Neural cell (in vitro differentiated cells): ENCODE data around the gene NKX2-2. TPM values are rescaled to one million over a fixed set of nuclear protein-coding genes. Genes with fewer than 3 reads are reported as not detected.
"Not testable (repeated sequence)": the region's sequence is repeated elsewhere in the genome, so short reads cannot be mapped to it uniquely, and the experiment has no call there.

ENCODE experiments used
- H2AFZ ChIP-seq: fragments of 200-600, 300-800 bp; sonication (generic), shearing (Covaris generic); 2 replicates; pipeline ENCODE4 v1.6.0; 2014; ENCODE audit warnings: low read depth, mild to moderate bottlenecking, antibody characterized with exemption, low read length, moderate library complexity
- H3F3A ChIP-seq: fragments of 200-600 bp; shearing (Covaris generic); 2 replicates; pipeline ENCODE4 v1.6.1; 2016; ENCODE audit warnings: mild to moderate bottlenecking, moderate library complexity, mixed read lengths, antibody characterized with exemption, low read length; ENCODE audit not compliant: insufficient read depth, poor library complexity, severe bottlenecking
- H3K27ac ChIP-seq: fragments of 200-600, 300-800 bp; sonication (generic), shearing (Covaris generic); 2 replicates; pipeline ENCODE4 v1.5.1; 2014; ENCODE audit warnings: mild to moderate bottlenecking, low read length, moderate library complexity
- H3K27me3 ChIP-seq: fragments of 300-800, 200-600 bp; sonication (generic), shearing (Covaris generic); 2 replicates; pipeline ENCODE4 v1.6.0; 2014; ENCODE audit warnings: mild to moderate bottlenecking, low read depth, low read length, moderate library complexity; ENCODE audit not compliant: insufficient read depth
- H3K36me3 ChIP-seq: fragments of 300-800, 200-600 bp; sonication (generic), shearing (Covaris generic); 2 replicates; pipeline ENCODE4 v1.5.1; 2014; ENCODE audit warnings: mild to moderate bottlenecking, antibody characterized with exemption, low read length, moderate library complexity; ENCODE audit not compliant: insufficient read depth
- H3K4me2 ChIP-seq: fragments of 300-800, 200-600 bp; sonication (generic), shearing (Covaris generic); 2 replicates; pipeline ENCODE4 v1.6.0; 2014; ENCODE audit warnings: mild to moderate bottlenecking, low read length
- H3K4me3 ChIP-seq: fragments of 300-800, 200-600 bp; sonication (generic), shearing (Covaris generic); 2 replicates; pipeline ENCODE4 v1.5.1; 2014; ENCODE audit warnings: mild to moderate bottlenecking, low read length, moderate library complexity
- H3K79me2 ChIP-seq: fragments of 200-600 bp; shearing (Covaris generic); replicated peaks from 2 replicates; pipeline ENCODE4 v1.6.0; 2014; ENCODE audit warnings: mild to moderate bottlenecking, low read length, moderate library complexity; ENCODE audit not compliant: insufficient read depth
- H3K9ac ChIP-seq: fragments of 300-800, 200-600 bp; sonication (generic), shearing (Covaris generic); 2 replicates; pipeline ENCODE4 v1.6.1; 2016; ENCODE audit warnings: mild to moderate bottlenecking, low read length, mixed read lengths
- H3K9me2 ChIP-seq: fragments of 200-600 bp; shearing (Covaris generic); 2 replicates; pipeline ENCODE4 v1.6.1; 2016; ENCODE audit warnings: mild to moderate bottlenecking, low read length, mixed read lengths; ENCODE audit not compliant: insufficient read depth
- H3K9me3 ChIP-seq: fragments of 200-600, 300-800 bp; sonication (generic), shearing (Covaris generic); 2 replicates; pipeline ENCODE4 v1.6.1; 2016; ENCODE audit warnings: mild to moderate bottlenecking, mixed run types, low read length, moderate library complexity, mixed read lengths
- H4K20me1 ChIP-seq: fragments of 200-600 bp; shearing (Covaris generic); 2 replicates; pipeline ENCODE4 v1.6.1; 2016; ENCODE audit warnings: mild to moderate bottlenecking, mixed run types; ENCODE audit not compliant: insufficient read depth
- EP300 ChIP-seq: fragments of 450-650 bp; conservative IDR thresholded peaks from 2 replicates; pipeline ENCODE4 v1.6.1; 2014; ENCODE audit warnings: antibody characterized with exemption, mild to moderate bottlenecking, moderate library complexity; ENCODE audit not compliant: poor library complexity, severe bottlenecking
- EZH2 ChIP-seq: fragments of 200-600, 300-800 bp; shearing (Covaris generic), sonication (generic); IDR thresholded peaks from 2 replicates; pipeline ENCODE4 v1.6.1; 2014; ENCODE audit warnings: antibody characterized with exemption, low read length, borderline replicate concordance, mild to moderate bottlenecking; ENCODE audit not compliant: insufficient read depth, poor library complexity, severe bottlenecking
- MXI1 ChIP-seq: fragments of 450-650 bp; conservative IDR thresholded peaks from 2 replicates; pipeline ENCODE4 v1.6.1; 2014; ENCODE audit warnings: antibody characterized with exemption, mild to moderate bottlenecking; ENCODE audit not compliant: poor library complexity, severe bottlenecking
- POLR2AphosphoS5 ChIP-seq: IDR thresholded peaks from 2 replicates; pipeline ENCODE4 v1.6.1; 2012
- RAD21 ChIP-seq: fragments of 450-650 bp; conservative IDR thresholded peaks from 2 replicates; pipeline ENCODE4 v1.6.1; 2014; ENCODE audit warnings: antibody characterized with exemption, mild to moderate bottlenecking, moderate library complexity
- SMC3 ChIP-seq: fragments of 450-650 bp; conservative IDR thresholded peaks from 2 replicates; pipeline ENCODE4 v1.6.1; 2014; ENCODE audit warnings: antibody characterized with exemption, mild to moderate bottlenecking, moderate library complexity; ENCODE audit not compliant: poor library complexity
- TAF1 ChIP-seq: IDR thresholded peaks from 2 replicates; pipeline ENCODE4 v1.6.1; 2012; ENCODE audit warnings: low read depth
- polyA plus RNA-seq: library from polyadenylated mRNA; depleted of rRNA; stranded (reverse); fragments of >200 nt; gene quantifications from 2 replicates; pipeline ENCODE4 v1.2.3, GENCODE V29; 2014
- TF ChIP-seq, protein P1 (sequence below): fragments of 450-650 bp; IDR thresholded peaks from 2 replicates; pipeline ENCODE4 v1.5.1; 2014; ENCODE audit warnings: antibody characterized with exemption, mild to moderate bottlenecking, moderate library complexity; ENCODE audit not compliant: poor library complexity, severe bottlenecking
- TF ChIP-seq, protein P2 (sequence below): IDR thresholded peaks from 2 replicates; pipeline ENCODE4 v1.6.1; 2012; ENCODE audit warnings: borderline replicate concordance

The NKX2-2 gene
- polyA plus RNA-seq, 1 donor from 2014 or later, result not detected

DNA sequence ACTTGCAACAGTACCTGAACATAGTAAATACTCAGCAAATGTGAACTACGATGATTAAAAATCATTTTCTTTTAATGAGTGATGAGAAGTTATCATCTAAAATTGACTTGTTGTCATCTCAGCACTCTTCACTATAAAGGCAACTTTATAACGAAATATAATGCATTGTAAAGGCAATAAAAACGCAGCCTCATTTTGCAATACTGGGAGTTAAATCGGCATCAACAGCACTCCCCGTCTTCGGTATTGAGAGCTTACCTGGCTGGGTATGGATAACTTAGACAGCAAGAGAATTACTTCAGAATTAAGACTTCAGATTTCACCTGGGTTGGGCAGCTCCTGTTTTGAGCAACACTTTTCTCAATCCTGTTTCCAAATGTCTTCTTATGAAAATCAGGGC lies 20.8 kb downstream of the NKX2-2 start:
- H2AFZ ChIP-seq, result no peak overlapping the region

DNA sequence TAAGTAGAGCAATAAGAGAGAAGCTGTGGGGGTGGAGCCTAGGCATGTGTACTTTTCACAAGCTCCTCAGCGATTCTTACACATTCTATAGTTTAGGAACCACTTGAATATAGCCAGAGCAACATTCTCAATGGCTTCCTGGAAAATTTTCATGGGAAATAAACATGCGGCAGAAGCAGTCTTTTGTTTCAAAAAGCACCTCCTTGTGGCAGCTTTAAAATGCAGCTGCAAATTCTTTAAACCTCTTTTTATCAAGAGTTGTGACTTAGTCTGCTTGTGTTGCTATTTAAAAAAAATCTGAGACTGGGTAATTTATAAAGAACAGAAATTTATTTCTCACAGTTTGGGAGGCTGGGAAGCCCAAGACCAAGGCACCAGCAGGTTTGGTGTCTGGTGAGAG lies 23.8 kb downstream of the NKX2-2 start:
- H3K4me3 ChIP-seq, result no peak overlapping the region
- H3K9me2 ChIP-seq, result no peaks in the 10 kb centered on the region
- no peaks in the 10 kb centered on the region for H3F3A ChIP-seq
- no peak overlapping the region for H3K27ac ChIP-seq
- TF ChIP-seq MXI1 (no peak), SMC3 (no peak), EZH2 (no peak), RAD21 (no peak), POLR2AphosphoS5 (no peak), EP300 (no peak), TAF1 (no peak)
- TF ChIP-seq, protein P1, sequence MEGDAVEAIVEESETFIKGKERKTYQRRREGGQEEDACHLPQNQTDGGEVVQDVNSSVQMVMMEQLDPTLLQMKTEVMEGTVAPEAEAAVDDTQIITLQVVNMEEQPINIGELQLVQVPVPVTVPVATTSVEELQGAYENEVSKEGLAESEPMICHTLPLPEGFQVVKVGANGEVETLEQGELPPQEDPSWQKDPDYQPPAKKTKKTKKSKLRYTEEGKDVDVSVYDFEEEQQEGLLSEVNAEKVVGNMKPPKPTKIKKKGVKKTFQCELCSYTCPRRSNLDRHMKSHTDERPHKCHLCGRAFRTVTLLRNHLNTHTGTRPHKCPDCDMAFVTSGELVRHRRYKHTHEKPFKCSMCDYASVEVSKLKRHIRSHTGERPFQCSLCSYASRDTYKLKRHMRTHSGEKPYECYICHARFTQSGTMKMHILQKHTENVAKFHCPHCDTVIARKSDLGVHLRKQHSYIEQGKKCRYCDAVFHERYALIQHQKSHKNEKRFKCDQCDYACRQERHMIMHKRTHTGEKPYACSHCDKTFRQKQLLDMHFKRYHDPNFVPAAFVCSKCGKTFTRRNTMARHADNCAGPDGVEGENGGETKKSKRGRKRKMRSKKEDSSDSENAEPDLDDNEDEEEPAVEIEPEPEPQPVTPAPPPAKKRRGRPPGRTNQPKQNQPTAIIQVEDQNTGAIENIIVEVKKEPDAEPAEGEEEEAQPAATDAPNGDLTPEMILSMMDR, result no peak
- TF ChIP-seq, protein P2, sequence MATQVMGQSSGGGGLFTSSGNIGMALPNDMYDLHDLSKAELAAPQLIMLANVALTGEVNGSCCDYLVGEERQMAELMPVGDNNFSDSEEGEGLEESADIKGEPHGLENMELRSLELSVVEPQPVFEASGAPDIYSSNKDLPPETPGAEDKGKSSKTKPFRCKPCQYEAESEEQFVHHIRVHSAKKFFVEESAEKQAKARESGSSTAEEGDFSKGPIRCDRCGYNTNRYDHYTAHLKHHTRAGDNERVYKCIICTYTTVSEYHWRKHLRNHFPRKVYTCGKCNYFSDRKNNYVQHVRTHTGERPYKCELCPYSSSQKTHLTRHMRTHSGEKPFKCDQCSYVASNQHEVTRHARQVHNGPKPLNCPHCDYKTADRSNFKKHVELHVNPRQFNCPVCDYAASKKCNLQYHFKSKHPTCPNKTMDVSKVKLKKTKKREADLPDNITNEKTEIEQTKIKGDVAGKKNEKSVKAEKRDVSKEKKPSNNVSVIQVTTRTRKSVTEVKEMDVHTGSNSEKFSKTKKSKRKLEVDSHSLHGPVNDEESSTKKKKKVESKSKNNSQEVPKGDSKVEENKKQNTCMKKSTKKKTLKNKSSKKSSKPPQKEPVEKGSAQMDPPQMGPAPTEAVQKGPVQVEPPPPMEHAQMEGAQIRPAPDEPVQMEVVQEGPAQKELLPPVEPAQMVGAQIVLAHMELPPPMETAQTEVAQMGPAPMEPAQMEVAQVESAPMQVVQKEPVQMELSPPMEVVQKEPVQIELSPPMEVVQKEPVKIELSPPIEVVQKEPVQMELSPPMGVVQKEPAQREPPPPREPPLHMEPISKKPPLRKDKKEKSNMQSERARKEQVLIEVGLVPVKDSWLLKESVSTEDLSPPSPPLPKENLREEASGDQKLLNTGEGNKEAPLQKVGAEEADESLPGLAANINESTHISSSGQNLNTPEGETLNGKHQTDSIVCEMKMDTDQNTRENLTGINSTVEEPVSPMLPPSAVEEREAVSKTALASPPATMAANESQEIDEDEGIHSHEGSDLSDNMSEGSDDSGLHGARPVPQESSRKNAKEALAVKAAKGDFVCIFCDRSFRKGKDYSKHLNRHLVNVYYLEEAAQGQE, result no peak
- peaks cover 3% of the 10 kb centered on the region for H3K27me3 ChIP-seq
- H3K36me3 ChIP-seq, result no peaks in the 10 kb centered on the region
- H3K9ac ChIP-seq, result no peak overlapping the region
- no peak overlapping the region for H2AFZ ChIP-seq
- H3K79me2 ChIP-seq, result no peaks in the 10 kb centered on the region
- H3K9me3 ChIP-seq, result no peaks in the 10 kb centered on the region
- no peak overlapping the region for H3K4me2 ChIP-seq
- no peaks in the 10 kb centered on the region for H4K20me1 ChIP-seq

More for the DNA sequence above, 20.8 kb downstream of the NKX2-2 start:
- Histone ChIP-seq H3K4me3 (no peak overlapping the region), H3K9me3 (no peaks in the 10 kb centered on the region), H3K79me2 (no peaks in the 10 kb centered on the region), H3K9me2 (no peaks in the 10 kb centered on the region), H3K4me2 (no peak overlapping the region), H4K20me1 (no peaks in the 10 kb centered on the region), H3F3A (no peaks in the 10 kb centered on the region), H3K36me3 (no peaks in the 10 kb centered on the region), H3K27me3 (peaks cover 3% of the 10 kb centered on the region), H3K27ac (no peak overlapping the region), H3K9ac (no peak overlapping the region)
- TF ChIP-seq, protein P2, result no peak
- TF ChIP-seq RAD21, result no peak
- TF ChIP-seq POLR2AphosphoS5, result no peak
- no peak for TF ChIP-seq EZH2
- TF ChIP-seq MXI1, result no peak
- no peak for TF ChIP-seq TAF1
- TF ChIP-seq, protein P1, result no peak
- TF ChIP-seq EP300, result no peak
- no peak for TF ChIP-seq SMC3

DNA sequence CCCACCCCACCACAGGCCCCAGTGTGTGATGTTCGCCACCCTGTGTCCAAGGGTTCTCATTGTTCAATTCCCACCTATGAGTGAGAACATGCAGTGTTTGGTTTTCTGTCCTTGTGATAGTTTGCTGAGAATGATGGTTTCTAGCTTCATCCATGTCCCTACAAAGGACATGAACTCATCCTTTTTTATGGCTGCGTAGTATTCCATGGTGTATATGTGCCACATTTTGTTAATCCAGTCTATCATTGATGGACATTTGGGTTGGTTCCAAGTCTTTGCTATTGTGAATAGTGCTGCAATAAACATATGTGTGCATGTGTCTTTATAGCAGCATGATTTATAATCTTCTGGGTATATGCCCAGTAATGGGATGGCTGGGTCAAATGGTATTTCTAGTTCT lies 33.7 kb downstream of the NKX2-2 start:
- not testable (repeated sequence) for H3F3A ChIP-seq, H2AFZ ChIP-seq, H3K4me2 ChIP-seq, H4K20me1 ChIP-seq, H3K36me3 ChIP-seq, H3K4me3 ChIP-seq, H3K27ac ChIP-seq, H3K9ac ChIP-seq, H3K79me2 ChIP-seq, H3K9me2 ChIP-seq, H3K9me3 ChIP-seq, H3K27me3 ChIP-seq
